Keratinocyte (primary cell): ENCODE measurements around the gene FNDC3B. TPM values are rescaled to one million over a fixed set of nuclear protein-coding genes. Genes with fewer than 3 reads are reported as not detected.
A peak's percentile ranks its signal among the peaks of the same experiment; 100 is the strongest.

ENCODE experiments used
- DNase-seq: peaks from one replicate; pipeline ENCODE4 v3.0.0-alpha.2; 2011; ENCODE audit warnings: low read depth, missing footprints, low spot score
- FAIRE-seq: peaks from 2 replicates; lab custom pipeline; 2011; peaks lifted over from hg19 to GRCh38; lab: Jason Lieb, UNC
- H2AFZ ChIP-seq: 2 replicates; pipeline ENCODE4 v1.6.0; 2012; ENCODE audit warnings: low read length, control low read depth, inconsistent platforms; ENCODE audit not compliant: control insufficient read depth
- H3K27ac ChIP-seq: 2 replicates; pipeline ENCODE4 v1.5.1; 2011; ENCODE audit warnings: low read length; ENCODE audit not compliant: control insufficient read depth, insufficient read depth
- H3K27me3 ChIP-seq: 3 replicates; pipeline ENCODE4 v1.6.0; 2011; ENCODE audit warnings: low read length; ENCODE audit not compliant: control insufficient read depth, insufficient read depth; ENCODE audit errors: extremely low read depth
- H3K36me3 ChIP-seq, 2 experiments: 2 replicates in 1 of 2; 3 replicates in 1 of 2; pipeline ENCODE4 v1.5.1; 2011; ENCODE audit warnings: low read length in 2 of 2, mild to moderate bottlenecking in 1 of 2; ENCODE audit not compliant: control insufficient read depth in 2 of 2, insufficient read depth in 2 of 2; ENCODE audit errors: extremely low read depth in 1 of 2
- H3K4me1 ChIP-seq: 3 replicates; pipeline ENCODE4 v1.5.1; 2011; ENCODE audit warnings: low read length; ENCODE audit not compliant: control insufficient read depth, insufficient read depth; ENCODE audit errors: extremely low read depth
- H3K4me2 ChIP-seq: 3 replicates; pipeline ENCODE4 v1.6.0; 2011; ENCODE audit warnings: low read depth, low read length; ENCODE audit not compliant: control insufficient read depth, insufficient read depth; ENCODE audit errors: extremely low read depth
- H3K4me3 ChIP-seq, 3 experiments: fragments of 200-600 bp in 1 of 3; sonication (generic) in 1 of 3; 2 replicates in 2 of 3; 3 replicates in 1 of 3; pipeline ENCODE4 v1.5.1; 2011 to 2016; ENCODE audit warnings: low read length in 3 of 3, mild to moderate bottlenecking in 3 of 3, control low read depth in 2 of 3, inconsistent platforms in 1 of 3, low read depth in 1 of 3, mixed read lengths in 1 of 3, mixed run types in 1 of 3, moderate library complexity in 1 of 3; ENCODE audit not compliant: control insufficient read depth in 2 of 3, insufficient read depth in 2 of 3; ENCODE audit errors: extremely low read depth in 1 of 3
- H3K79me2 ChIP-seq: 2 replicates; pipeline ENCODE4 v1.6.0; 2012; ENCODE audit warnings: low read length; ENCODE audit not compliant: control insufficient read depth, insufficient read depth
- H3K9ac ChIP-seq: 3 replicates; pipeline ENCODE4 v1.6.0; 2011; ENCODE audit warnings: low read length; ENCODE audit not compliant: control insufficient read depth, insufficient read depth; ENCODE audit errors: extremely low read depth
- H3K9me1 ChIP-seq: 3 replicates; pipeline ENCODE4 v1.6.0; 2011; ENCODE audit warnings: low read length; ENCODE audit not compliant: control insufficient read depth, insufficient read depth; ENCODE audit errors: extremely low read depth
- H3K9me3 ChIP-seq: 2 replicates; pipeline ENCODE4 v1.5.1; 2012; ENCODE audit warnings: low read depth, low read length; ENCODE audit not compliant: control insufficient read depth
- H4K20me1 ChIP-seq: 3 replicates; pipeline ENCODE4 v1.6.0; 2011; ENCODE audit warnings: low read length; ENCODE audit not compliant: control insufficient read depth, insufficient read depth; ENCODE audit errors: extremely low read depth
- CTCF ChIP-seq, 3 experiments: IDR thresholded peaks in 1 of 3; conservative IDR thresholded peaks in 1 of 3; optimal IDR thresholded peaks in 1 of 3; 2 replicates in 2 of 3; 3 replicates in 1 of 3; pipeline versions ENCODE3 to v1.5.1; 2011; ENCODE audit warnings: low read length in 3 of 3, mild to moderate bottlenecking in 3 of 3, moderate library complexity in 2 of 3, control low read depth in 1 of 3, inconsistent platforms in 1 of 3; ENCODE audit not compliant: insufficient read depth in 2 of 3; ENCODE audit errors: extremely low read depth in 1 of 3
- EZH2 ChIP-seq: IDR thresholded peaks from one replicate; pipeline ENCODE4 v1.6.1; 2012; ENCODE audit warnings: inconsistent platforms, mild to moderate bottlenecking, low read length, moderate library complexity
- dilution Hi-C: fragments of 300-500 bp; cut with MboI; formaldehyde crosslinking; loops from one replicate; pipeline ENCODE4 v1.7.0; 2020; ENCODE audit warnings: low sequenced_read_pairs; ENCODE audit not compliant: extremely low pct_ligation_motif_present
- polyA plus RNA-seq, 5 experiments: library from polyadenylated mRNA; depleted of rRNA in 3 of 5; stranded (reverse) in 3 of 5; stranded (forward) in 1 of 5; unstranded in 1 of 5; fragments of >200 nt; gene quantifications; 1 replicate in 1 of 5; 2 replicates in 3 of 5; 3 replicates in 1 of 5; pipeline versions ENCODE4 v1.2.1 to v1.2.3, GENCODE V29; 2011 to 2012; ENCODE audit warnings: missing spikeins in 2 of 5, low read depth in 1 of 5, low replicate concordance in 1 of 5

The FNDC3B gene
- polyA plus RNA-seq, 1 donor (not counting 4 experiments of a cell fraction or from before 2014, with no cell fraction given), result 31.4 TPM

DNA sequence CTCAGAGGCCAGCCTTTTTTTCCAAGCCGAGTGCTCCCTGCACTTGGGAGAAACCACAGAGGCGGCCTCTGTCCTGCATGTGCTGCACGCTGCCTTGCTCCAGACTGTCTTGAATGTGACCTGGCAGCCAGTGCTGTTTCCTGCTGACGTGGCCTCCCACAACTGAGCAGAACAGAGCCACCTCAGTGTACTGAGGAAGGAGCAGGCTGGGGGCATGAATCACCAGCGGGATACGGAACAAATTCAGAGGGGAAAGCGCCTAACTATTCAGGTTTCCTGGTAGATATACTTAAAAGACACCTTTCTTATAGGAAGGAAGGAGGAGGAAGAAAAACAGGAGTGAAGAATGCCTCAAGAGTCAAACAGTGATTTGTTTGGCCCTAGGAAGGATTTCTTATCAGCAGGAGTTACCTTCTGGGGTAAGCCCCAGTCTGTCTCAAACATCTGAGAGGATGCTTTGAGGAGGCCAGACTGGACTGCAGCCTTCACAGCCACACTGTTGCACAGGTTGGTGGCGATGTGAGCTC, 114.0 kb downstream of the FNDC3B start:
- H3K9me3 ChIP-seq, result no peaks in the 10 kb centered on the region
- H3K9ac ChIP-seq, result peak overlapping the region; percentile 67
- peak overlapping the region; percentile 76 for H3K4me2 ChIP-seq
- TF ChIP-seq CTCF (optimal IDR thresholded peaks at IDR 0.05 in 1 of 3, IDR thresholded peaks at IDR 0.05 in 1 of 3, conservative IDR thresholded peaks at IDR 0.05 in 1 of 3; ENCODE audit: extremely low read depth in 1 of 3, insufficient read depth in 2 of 3, low read length in 3 of 3), result no peak
- TF ChIP-seq EZH2, result no peak
- H3K79me2 ChIP-seq, result peaks cover 66% of the 10 kb centered on the region
- peaks cover 58% of the 10 kb centered on the region for H3K4me1 ChIP-seq
- H3K27me3 ChIP-seq, result no peaks in the 10 kb centered on the region
- H2AFZ ChIP-seq, result peak overlapping the region; percentile 36
- H3K27ac ChIP-seq, result peak overlapping the region; percentile 90
- peak overlapping the region in 1 of 3 experiments; percentile 6 for H3K4me3 ChIP-seq
- DNase-seq, result peak; percentile 53
- no peaks in the 10 kb centered on the region for H3K36me3 ChIP-seq
- H3K9me1 ChIP-seq, result no peaks in the 10 kb centered on the region
- no peaks in the 10 kb centered on the region for H4K20me1 ChIP-seq
- FAIRE-seq, result peak; percentile 74
- dilution Hi-C loops, result no loop called here

DNA sequence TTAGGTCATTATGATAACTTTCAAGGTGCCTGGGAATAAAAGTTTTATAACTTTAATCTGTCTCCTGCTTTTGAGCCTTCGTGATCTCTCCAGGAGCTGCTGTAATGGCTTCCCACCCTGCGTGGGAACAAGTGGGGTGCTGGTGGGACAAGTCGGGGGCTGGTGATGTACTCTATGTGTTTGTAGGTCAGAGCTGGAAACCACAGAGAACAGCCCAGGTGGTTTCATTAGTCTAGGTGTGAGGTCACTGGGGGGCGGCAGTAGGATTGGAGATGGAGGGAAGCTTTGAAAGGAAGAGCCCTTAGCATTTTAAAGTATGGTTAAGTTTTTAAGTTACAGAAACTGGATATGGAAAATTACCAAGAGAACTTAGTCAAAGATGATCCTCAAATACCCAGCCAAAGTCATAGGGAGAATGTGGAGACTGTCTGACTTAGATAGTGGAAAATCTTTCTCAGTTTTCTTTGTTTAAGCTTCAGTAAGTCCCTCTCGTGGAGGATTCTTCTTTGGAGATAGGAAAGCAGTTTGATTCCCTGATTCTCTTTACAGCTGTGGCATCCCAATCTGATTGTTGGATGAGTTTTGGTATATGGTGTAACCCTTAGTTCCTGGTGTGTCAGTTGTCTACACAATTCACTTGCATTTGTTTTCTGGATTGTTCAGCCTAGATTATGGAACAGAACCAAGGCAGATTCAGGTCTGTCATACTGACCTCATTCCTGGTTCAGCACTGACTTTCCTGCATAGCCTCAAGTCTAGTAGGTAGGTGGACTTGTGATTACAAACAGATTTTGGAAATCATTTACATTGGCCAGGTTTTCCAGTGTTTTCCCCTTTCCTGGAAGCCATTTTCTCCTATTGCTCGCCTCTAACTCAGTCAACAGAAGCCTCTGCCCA, 115.6 kb downstream of the FNDC3B start:
- no peak overlapping the region for H3K4me3 ChIP-seq
- H2AFZ ChIP-seq, result no peak overlapping the region
- dilution Hi-C loops, result no loop called here
- H3K9me3 ChIP-seq, result no peaks in the 10 kb centered on the region
- no peaks in the 10 kb centered on the region for H3K9me1 ChIP-seq
- peaks cover 60% of the 10 kb centered on the region for H3K4me1 ChIP-seq
- H4K20me1 ChIP-seq, result no peaks in the 10 kb centered on the region
- peak overlapping the region; percentile 53 for H3K27ac ChIP-seq
- H3K79me2 ChIP-seq, result peaks cover 68% of the 10 kb centered on the region
- no peak for TF ChIP-seq CTCF (optimal IDR thresholded peaks at IDR 0.05 in 1 of 3, IDR thresholded peaks at IDR 0.05 in 1 of 3, conservative IDR thresholded peaks at IDR 0.05 in 1 of 3; ENCODE audit: extremely low read depth in 1 of 3, insufficient read depth in 2 of 3, low read length in 3 of 3)
- TF ChIP-seq EZH2, result no peak
- no peaks in the 10 kb centered on the region for H3K27me3 ChIP-seq
- FAIRE-seq, result no peak
- H3K9ac ChIP-seq, result no peak overlapping the region
- no peak overlapping the region for H3K4me2 ChIP-seq
- DNase-seq, result no peak
- H3K36me3 ChIP-seq, result no peaks in the 10 kb centered on the region
